CD1c-positive myeloid dendritic cell (primary cell): ENCODE results near the gene USP40.

ENCODE experiments used
- DNase-seq: peaks from one replicate; pipeline ENCODE4 v3.0.0-alpha.2; 2016; ENCODE audit errors: extremely low spot score

The USP40 gene

DNA sequence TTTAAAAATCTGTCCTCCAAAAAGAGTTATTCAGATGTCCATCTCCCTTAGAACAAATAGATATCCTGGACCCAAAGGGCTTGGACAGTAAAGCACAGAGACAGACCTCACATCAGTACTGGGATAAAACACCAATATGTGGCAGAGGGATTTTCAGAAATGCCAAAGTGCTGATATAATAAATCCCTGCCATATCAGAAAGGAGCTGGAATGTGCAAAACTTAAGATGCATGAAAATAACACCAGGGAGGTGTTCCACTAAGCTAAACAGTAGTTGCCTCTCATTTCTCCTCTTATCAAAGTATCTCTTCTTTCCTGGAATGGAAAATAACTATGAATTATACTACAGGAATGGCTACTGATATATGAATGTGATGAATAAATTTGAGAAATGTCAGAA, 13.2 kb downstream of the USP40 start:
- no peak for DNase-seq

DNA sequence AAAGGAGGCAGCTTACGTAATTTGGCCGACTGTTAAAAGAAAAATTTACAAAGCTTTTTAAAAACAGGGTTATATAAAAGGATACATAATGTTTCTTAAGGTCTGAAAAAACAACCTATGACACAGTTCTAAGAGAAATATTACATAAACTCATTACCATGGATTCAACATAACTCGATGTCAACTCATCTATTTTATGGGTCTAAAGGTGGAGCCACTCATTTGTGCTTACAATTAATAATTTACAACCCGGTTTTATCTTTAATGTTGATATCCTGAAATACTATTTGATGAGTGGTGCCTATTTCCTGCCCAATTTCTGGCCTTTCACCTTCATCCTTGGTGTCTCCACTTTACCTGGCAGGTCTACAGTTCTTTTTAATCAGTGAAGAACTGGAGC, 15.1 kb downstream of the USP40 start:
- DNase-seq: no peak

DNA sequence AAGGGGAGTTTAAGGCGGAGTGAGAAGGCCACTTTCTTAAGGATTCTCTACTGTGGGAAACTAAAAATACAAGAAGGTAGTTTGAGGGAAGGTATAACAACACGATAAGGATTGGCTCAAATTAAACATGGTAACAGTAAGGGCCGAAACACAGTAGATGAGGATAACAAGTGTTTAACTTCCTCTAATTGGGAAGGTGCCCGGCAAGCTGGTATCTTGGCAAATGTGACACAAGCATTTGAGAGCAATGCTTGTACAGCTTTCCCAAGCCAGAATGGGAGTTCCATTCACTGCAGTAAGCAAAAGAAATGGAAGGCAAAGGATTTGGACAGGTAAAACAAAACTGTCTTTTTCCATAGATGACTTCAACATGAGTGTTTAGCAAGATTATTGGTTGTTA, 19.8 kb downstream of the USP40 start:
- no peak for DNase-seq

DNA sequence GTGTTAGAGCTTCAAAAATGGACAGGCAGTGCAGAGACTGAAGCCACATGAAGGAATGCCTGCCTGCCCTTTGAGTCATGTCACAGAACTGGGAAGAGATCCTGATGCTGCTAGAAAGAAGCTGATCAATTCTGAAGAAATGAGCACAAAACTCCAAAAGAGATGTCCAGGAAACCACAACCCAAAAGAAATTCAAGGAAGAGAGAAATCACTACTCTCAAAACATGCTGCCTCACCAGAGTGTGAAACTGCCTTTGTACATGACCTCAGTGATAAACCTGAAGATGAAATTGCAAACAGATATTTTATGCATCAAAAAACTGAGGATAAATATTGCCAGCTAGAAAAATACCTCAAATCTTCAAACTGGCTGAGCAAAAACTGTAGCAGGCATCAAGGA, 20.5 kb downstream of the USP40 start:
- no peak for DNase-seq

DNA sequence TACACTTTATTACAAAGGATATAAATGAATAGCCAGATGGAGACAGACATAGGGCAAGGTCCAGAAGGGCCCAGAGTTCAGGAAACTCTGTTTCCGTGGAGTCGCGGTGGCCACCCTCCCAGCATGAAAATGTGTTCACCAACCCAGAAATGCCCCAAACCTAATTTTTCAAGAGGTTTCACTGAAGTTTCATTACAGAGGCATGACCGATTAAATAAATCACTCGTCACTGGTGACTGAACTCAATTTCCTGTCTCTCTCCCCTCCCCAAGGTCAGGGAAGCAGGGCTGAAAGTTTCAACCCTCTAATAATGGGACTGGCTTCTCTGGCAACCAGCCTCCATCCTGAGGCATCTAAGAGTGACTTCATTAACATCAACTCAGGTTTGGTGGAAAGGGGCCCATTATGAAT, 22.4 kb downstream of the USP40 start:
- DNase-seq: no peak

DNA sequence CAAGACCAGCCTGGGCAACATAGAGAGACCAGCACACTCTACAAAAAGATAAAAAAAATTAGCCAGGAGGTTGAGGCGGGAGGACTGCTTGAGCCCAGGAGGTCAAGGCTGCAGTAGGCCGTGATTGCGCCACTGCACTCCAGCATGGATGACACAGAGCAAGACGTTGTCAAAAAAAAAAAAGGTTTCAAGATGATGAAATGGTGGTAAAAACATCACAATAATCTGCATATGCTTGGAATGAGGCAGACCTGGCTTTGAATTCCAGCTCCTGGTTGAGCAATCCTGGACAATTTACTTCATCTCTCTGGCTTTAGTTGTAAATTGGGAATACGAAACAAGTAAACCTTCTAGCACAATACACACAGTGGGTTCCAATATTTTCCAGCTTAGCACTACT, 24.1 kb downstream of the USP40 start:
- DNase-seq: no peak

DNA sequence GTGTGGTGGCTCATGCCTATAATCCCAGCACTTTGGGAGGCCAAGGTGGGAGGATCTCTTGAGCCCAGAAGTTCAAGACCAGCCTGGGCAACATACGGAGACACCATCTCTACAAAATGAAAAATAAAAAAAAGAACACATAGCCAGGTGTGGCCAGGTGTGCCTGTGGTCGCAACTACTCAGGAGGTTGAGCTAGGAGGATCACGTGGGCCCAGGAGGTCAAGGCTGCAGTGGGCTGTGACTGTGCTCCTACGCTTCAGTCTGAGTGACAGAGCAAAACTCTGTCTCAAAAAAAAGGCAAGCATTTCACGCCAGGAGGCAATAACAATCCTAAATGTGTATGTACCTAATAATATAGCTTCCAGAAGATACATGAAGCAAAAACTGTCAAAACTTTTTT, 27.8 kb downstream of the USP40 start:
- DNase-seq: no peak

DNA sequence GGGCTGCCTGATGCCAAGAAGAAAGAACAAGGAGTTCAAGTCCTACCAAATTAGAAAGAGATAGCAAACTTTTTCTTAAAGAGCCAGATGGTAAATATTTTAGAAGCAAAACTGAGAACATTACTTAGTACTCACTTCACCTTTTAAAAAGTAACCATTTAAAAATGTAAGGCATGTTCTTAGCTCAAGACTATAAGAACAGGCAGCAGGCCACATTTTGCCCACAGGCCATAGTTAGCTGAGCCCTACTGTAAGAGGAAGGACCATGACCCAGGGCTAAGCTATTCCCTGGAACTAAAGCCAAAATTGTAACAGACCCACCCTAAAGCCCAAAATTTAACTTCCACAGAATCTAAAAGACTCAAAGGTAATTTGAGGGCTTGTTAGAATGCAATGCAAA, 31.3 kb downstream of the USP40 start:
- DNase-seq: no peak

DNA sequence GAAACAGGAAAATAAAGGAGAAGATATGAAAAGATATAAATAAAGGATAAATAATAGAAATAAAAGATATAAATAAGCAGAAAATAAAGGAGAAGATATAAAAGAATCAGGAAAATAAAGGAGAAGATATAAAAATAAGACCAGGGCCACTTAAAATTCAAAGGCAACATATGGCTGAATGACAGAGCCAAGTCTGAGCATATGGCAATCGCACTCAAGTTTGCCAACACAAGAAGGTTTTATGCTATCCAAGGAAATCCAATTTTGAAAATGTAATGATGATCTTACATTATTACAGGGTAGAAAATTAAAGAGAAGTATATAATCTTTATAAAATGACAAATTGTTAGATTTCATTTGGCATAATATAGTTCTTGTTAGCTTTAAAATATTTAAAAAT, 33.6 kb downstream of the USP40 start:
- DNase-seq: no peak

DNA sequence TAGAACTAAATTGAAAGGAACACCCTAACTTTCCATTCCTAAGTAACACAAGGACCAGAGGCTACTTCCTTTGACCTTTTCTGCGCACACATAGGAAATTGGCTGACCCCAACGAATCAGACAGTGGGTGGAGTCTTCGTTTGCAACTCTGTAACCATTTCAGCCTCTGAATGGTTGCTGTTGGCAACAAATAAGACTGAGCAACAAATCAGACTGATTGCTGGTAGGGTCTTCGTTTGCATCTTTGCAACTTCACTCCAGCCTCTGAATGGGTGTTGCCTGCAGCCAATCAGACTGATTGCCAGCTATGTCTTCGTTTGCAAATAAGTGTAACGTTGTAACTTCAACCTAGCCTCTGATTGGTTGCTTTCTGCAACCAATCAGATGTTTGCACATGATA, 34.6 kb downstream of the USP40 start:
- no peak for DNase-seq

DNA sequence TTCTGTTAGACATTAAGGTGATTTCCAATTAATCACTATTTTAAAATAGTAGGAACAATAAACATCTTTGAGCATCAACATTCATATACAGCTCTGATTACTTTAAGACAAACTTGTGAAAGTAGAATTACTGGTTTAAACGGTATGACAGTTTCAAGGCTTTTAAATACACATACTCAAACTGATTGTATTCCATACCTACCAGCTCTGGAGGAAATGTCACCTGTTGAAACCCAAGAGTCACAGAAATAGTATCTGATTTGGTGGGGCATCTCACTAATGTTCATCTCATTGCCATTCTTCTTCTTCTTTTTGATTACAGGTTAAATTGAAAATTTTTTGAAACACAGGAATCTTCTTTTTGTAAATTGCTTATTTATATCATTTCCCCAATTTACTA, 36.2 kb downstream of the USP40 start:
- DNase-seq: no peak

DNA sequence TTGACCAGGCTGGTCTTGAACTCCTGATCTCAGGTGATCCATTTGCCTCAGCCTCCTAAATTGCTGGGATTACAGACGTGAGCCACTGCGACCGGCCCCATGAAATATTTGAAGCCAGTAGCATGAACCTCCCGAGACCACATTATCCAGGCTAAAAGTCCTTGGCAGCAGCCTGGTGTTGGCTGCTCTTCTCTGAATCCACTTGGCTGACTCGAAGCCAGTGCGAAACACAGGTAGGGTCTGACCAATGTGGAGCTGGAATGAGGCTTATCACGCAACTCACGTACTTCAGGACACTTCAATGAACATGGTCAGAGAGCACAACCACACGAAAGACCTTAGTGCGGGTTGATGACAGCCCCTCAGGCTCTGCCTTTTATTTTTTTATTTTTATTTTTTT, 38.4 kb downstream of the USP40 start:
- DNase-seq: no peak

DNA sequence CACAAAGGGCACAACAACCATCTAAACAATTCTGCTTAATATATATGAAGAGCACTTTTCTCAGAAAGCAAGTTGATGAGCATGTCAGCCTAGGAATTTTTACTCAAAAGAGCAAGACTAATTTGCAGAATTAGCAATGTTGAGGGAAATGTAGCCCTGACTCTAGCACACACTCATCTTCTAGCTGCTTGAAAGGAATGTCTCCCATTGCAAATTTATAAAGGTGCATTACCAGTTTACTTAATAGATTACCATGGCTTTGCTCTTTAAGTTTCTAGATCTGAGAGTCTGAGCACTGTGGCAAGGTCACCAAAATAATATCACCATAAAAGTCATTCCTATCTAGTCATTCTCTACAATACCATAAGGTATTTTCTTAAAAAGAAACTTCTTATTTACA, 40.8 kb downstream of the USP40 start:
- no peak for DNase-seq

DNA sequence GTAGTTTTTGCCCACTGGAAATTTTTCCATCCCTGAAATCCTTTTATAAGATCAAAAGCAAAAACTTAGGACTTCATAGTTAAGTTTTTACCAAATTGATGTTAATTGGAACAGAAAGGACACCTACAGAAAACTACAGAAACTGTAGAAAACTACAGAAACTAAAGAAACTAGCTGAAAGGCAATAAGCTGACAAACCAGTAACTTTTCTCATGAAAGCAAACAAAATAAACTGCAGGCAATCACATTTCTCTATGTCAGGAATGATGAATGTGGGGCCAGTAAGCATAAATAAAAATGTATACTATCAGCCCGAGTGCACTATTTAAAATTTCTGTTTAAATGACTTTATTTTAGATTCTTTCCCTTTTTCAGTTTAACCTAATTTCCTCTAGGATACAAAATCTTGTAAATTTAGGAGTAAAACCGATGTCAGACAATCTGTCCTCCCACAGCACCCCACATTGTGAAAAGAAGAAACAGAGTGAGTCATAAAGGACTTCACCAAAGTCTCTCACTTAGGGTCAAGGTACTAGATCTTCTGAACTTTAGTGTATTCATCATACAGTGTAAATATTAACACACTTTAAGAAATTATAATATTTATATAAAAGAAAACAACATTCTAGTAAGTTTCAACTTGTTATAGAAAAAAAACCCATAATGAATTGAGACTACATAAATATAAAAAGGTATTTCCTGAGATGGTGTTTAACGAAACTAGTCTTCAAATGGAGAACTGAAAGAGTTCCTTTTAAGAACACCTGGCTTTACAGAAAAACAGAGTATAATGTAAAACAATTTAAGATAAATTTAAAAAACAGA, 46.6 kb downstream of the USP40 start:
- no peak for DNase-seq

DNA sequence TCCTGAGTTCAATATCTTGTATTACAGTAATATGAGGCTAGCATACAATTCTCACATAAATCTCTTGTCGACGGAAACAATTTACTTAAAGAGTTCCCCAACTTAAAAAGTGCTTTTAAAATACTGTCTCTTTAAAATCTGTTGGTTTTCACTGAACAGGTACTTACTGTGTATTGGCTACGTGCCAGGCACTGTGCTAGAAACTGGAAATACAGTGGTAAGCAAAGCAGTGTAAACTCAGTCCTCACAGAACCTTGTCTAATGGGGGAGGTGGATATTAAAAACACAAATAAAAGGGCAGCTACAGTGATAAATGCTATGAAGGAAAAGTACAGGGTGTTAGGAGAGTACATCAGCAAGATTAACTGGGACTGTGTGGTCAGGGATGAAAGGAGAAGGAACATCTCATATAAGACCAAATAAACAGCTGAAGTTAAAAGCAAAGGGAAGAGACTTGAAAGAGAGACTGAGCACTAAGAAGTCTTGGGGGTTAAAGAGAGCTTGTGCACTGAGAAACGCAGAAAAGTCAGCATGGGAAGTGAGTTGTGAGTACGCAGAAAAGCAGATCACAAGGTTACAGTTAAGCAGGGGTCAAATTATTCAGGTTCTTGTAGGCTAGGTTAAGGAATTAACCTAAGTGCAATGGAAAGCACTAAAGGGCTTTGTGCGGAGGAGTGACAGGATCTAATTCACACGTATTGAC, 52.5 kb downstream of the USP40 start:
- DNase-seq: no peak

DNA sequence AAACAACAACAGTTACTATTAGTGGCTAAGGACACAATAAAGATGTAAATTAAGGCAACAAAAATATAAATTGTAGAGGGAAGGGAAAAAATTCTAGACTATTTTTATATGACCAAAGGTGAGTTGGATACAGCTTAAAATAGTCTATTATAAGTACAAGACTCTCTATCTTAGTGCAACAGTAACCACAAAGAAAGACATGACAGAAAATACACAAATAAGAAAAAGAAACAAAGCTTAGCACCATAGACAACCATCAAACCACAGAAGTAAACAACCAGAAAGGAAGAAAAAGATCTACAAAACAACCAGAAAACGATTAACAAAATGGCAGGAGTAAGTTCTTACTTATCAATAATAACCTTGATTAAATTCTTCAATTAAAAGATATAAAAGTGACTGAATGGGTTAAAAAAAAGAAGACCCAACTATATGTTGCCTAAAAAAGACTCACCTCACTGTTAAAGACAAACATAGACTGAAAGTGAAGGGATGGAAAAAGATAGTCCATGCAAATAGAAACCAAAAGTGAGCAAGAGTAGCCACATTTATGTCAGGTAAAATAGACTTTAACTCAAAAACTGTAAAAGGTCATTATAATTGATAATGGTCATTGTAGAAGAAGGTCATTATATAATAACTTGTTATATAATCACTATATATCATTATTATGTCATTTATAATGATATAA, 62.5 kb downstream of the USP40 start:
- DNase-seq: no peak

DNA sequence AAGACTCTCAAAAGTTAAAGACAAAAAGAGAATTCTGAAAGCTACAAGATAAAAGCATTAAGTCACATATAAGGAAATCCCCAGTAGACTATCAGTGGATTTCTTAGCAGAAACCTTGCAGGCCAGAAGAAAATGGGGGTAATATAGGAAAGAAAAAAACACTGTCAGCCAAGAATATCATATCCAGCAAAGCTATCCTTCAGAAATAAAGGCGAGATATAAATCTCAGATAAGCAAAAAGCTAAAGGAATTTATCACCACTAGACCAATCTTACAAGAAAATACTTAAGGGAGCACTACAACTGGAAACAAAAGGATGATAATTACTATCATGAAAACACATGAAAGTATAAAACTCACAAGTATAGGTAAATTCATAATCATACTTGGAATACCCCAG, 63.1 kb downstream of the USP40 start:
- no peak for DNase-seq

DNA sequence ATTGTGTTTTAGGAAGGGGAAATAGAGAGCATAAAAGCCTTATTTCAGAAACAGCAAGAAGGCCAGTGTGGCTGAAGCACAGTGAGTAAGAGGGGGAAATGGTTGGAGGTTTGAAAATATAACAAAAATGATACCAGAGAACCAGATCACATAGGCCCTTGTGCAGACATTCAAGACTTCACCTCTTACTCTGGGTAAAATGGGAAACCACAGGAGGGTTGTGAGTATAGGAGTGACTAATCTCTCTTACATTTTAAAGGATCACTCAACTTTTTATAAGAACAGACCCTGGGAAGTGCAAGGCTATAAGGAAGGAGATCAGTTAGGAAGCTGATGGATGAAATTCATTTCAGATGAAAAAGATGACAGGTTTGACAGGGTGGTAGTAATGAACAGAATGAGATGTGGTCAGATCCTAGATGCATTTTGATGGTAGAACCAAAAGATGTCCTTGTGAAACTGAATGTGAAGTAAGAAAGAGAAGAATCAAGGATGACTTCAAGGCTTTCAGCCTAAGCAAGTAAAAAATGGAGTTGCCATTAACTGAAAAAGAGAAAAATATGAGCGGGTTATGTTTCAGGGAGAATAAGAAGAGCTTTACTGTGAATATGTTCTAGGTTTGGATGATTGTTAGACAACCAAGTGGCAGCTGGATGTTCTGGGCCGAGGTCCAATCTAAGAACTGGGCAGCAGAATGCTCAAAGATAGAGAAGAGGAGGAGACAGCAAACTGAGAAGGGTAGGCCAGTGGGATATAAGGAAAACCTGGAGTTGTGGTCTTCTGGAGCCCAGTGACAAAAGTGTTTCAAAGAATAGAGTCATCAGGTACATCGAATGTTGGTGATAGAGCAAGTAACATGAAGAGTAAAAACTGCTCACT, 65.1 kb downstream of the USP40 start:
- no peak for DNase-seq

DNA sequence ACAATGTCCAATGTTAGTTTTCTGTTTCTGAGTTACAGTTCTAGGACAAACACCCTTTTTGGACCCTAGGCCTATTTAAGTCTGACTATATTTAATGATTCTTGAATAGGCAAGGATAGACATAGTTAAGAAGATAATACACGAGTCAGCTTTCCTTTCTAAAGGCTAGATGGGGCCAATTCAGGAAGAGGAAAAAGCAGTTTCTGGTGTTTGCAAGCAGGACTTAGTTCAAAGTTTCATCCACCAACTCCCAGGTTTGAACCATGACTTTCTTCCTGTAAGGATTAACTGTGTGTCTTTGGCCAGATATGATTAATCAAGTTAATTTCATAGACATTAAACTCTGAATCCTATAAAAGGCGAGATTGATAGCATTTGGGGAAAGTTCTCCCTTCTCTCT, 66.7 kb downstream of the USP40 start:
- no peak for DNase-seq

DNA sequence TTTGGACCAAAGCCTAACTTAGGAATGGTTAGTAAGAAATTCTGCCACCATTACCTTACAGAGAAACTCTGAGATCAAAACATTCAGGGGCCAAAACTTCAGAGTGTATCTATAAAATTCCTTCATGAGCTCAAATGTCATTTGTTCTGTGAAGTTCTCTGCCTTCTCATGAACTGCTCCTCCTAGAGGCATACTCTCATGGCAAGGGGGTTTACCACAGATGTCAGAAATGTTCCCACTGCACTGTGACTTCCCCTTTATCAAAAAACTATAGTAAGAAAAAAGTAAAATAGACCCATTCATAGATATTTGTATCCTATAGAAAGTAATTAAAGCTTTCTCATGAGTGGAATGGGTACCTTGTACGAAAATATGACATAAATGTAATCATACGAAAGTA, 68.5 kb downstream of the USP40 start:
- DNase-seq: no peak

DNA sequence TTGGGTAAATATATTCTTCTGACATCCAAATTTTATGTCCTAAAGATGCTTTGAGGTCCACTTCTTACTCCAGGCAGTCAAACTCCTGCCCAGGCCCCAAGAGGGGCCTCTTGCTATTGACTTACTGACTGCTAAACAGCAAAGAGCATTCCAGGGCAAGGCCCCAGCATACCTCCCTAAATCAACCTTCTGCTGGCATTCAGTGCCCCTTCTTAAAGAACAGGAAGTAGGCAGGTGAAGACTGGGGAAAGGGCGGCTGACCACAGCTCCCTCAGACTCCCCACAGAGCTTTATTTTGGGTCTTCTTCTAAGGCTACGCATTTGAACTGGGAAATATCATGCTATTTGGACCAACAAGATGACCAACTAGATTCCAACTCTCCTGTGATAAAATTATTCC, 68.9 kb downstream of the USP40 start:
- DNase-seq: no peak
